ENCODE results near the gene MLLT3. TPM values are rescaled to one million over a fixed set of nuclear protein-coding genes. Genes with fewer than 3 reads are reported as not detected.

The MLLT3 gene
- total RNA-seq, 2 experiments from 2014 or later: 112 to 114 TPM

DNA sequence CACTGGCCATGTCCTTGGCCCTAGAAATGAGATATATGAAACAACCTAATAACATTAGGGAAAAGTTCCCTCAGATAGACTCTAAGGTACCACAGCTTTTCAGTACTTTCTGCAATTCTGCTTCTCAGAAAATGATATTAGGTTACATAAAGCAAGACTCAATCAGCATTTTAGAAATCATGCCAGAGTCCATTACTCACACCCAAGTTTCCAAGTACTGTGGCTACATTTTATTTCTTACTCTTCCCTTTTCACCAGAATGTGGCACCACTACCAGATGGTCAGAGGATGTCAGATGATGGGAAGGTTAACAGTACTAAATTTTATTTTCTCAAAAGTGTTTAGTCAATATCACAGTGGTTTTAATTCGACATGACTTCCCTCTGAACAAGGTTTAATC is 217.2 kb downstream of the MLLT3 start:
- ChIA-PET CTCF (no interaction called here), POLR2A (no interaction called here)
- ATAC-seq (no peak), DNase-seq (no peak)
- peaks cover 56% of the 10 kb centered on the region for H3K4me1 Mint-ChIP-seq (ENCODE audit: low read depth)
- no peaks in the 10 kb centered on the region for H3K27me3 Mint-ChIP-seq (ENCODE audit: low read depth)
- no peak overlapping the region for H3K4me3 Mint-ChIP-seq
- H3K27ac Mint-ChIP-seq: no peak overlapping the region
- no peaks in the 10 kb centered on the region for H3K9me3 Mint-ChIP-seq (ENCODE audit: insufficient read depth)
- peaks cover 84% of the 10 kb centered on the region for H3K36me3 Mint-ChIP-seq (ENCODE audit: low read depth)

- H3K36me3 Mint-ChIP-seq (ENCODE audit: low read depth): peaks cover 86% of the 10 kb centered on the region
Observed at GRCh38 chr9:20404192-20404813, 218.0 kb downstream of the MLLT3 start.

GRCh38 chr9:20403346-20403745 is 219.0 kb downstream of the MLLT3 start:
- no peaks in the 10 kb centered on the region for H3K27me3 Mint-ChIP-seq (ENCODE audit: low read depth)
- H3K36me3 Mint-ChIP-seq (ENCODE audit: low read depth): peaks cover 82% of the 10 kb centered on the region
- peaks cover 58% of the 10 kb centered on the region for H3K4me1 Mint-ChIP-seq (ENCODE audit: low read depth)
- ChIA-PET POLR2A (no interaction called here), CTCF (no interaction called here)
- no peak for DNase-seq
- ATAC-seq: no peak
- no peaks in the 10 kb centered on the region for H3K9me3 Mint-ChIP-seq (ENCODE audit: insufficient read depth)
- peak overlapping the region; percentile 22 for H3K27ac Mint-ChIP-seq
- no peak overlapping the region for H3K4me3 Mint-ChIP-seq

More at GRCh38 chr9:20404192-20404813, 218.0 kb downstream of the MLLT3 start:
- Mint-ChIP-seq H3K27ac (no peak overlapping the region), H3K9me3 (ENCODE audit: insufficient read depth) (no peaks in the 10 kb centered on the region), H3K4me3 (no peak overlapping the region), H3K4me1 (ENCODE audit: low read depth) (peaks cover 58% of the 10 kb centered on the region), H3K27me3 (ENCODE audit: low read depth) (no peaks in the 10 kb centered on the region)
- no peak for ATAC-seq
- no peak for DNase-seq
- ChIA-PET POLR2A (no interaction called here), CTCF (interaction anchor here (0.6 kb wide), 1 partner anchor 121 kb away, joined by 3 read pairs; no protein-coding TSS in a partner anchor)

- DNase-seq: no peak
- Mint-ChIP-seq H3K9me3 (ENCODE audit: insufficient read depth) (no peaks in the 10 kb centered on the region), H3K4me1 (ENCODE audit: low read depth) (peaks cover 55% of the 10 kb centered on the region), H3K4me3 (no peak overlapping the region), H3K27ac (no peak overlapping the region), H3K36me3 (ENCODE audit: low read depth) (peaks cover 76% of the 10 kb centered on the region), H3K27me3 (ENCODE audit: low read depth) (no peaks in the 10 kb centered on the region)
- ChIA-PET CTCF (no interaction called here), POLR2A (no interaction called here)
- no peak for ATAC-seq
Observed at GRCh38 chr9:20402273-20402875, 219.9 kb downstream of the MLLT3 start.

GRCh38 chr9:20398536-20399338 is 223.6 kb downstream of the MLLT3 start:
- DNase-seq: no peak
- Mint-ChIP-seq H3K4me1 (ENCODE audit: low read depth) (peaks cover 64% of the 10 kb centered on the region), H3K27ac (peak overlapping the region; percentile 56), H3K4me3 (no peak overlapping the region), H3K9me3 (ENCODE audit: insufficient read depth) (no peaks in the 10 kb centered on the region), H3K27me3 (ENCODE audit: low read depth) (no peaks in the 10 kb centered on the region), H3K36me3 (ENCODE audit: low read depth) (peaks cover 74% of the 10 kb centered on the region)
- POLR2A ChIA-PET: no interaction called here
- CTCF ChIA-PET: interaction anchor here (1.5 to 1.6 kb wide), 2 partner anchors 13 to 16 kb away, joined by 4 to 5 read pairs; no protein-coding TSS in a partner anchor
- peak; percentile 42 for ATAC-seq

GRCh38 chr9:20397348-20397747 is 225.0 kb downstream of the MLLT3 start:
- CTCF ChIA-PET: interaction anchor here (1.5 to 1.6 kb wide), 2 partner anchors 15 kb away, joined by 4 to 5 read pairs; no protein-coding TSS in a partner anchor
- H3K36me3 Mint-ChIP-seq (ENCODE audit: low read depth): peaks cover 69% of the 10 kb centered on the region
- peaks cover 58% of the 10 kb centered on the region for H3K4me1 Mint-ChIP-seq (ENCODE audit: low read depth)

GRCh38 chr9:20396509-20396908 is 225.8 kb downstream of the MLLT3 start:
- ATAC-seq (no peak), DNase-seq (no peak)
- Mint-ChIP-seq H3K4me3 (no peak overlapping the region), H3K27me3 (ENCODE audit: low read depth) (no peaks in the 10 kb centered on the region), H3K27ac (peak overlapping the region; percentile 22), H3K4me1 (ENCODE audit: low read depth) (peaks cover 52% of the 10 kb centered on the region), H3K36me3 (ENCODE audit: low read depth) (peaks cover 66% of the 10 kb centered on the region), H3K9me3 (ENCODE audit: insufficient read depth) (no peaks in the 10 kb centered on the region)
- ChIA-PET POLR2A (no interaction called here), CTCF (no interaction called here)

More at GRCh38 chr9:20397348-20397747, 225.0 kb downstream of the MLLT3 start:
- Mint-ChIP-seq H3K4me3 (no peak overlapping the region), H3K27ac (no peak overlapping the region), H3K27me3 (ENCODE audit: low read depth) (no peaks in the 10 kb centered on the region), H3K9me3 (ENCODE audit: insufficient read depth) (no peaks in the 10 kb centered on the region)
- ATAC-seq: no peak
- POLR2A ChIA-PET: no interaction called here
- no peak for DNase-seq

DNA sequence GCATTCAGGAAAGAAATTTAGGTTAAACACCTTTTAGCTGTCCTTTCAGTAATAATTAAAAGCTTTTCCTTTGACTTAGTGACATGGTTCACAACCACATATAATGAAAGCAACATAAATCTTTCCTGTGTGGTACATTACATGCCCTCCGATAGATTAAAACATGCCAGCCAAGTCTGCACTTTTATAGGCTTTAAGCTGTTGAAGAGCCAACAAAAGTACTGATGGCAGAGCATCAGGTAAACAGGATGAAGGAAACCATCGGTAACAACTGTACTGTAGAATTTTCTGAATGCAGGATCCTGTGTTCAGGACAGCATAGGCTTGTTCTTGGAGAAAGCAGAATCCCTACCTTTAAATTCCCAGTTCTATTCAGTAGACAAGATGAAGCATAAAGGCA is 226.6 kb downstream of the MLLT3 start:
- ChIA-PET POLR2A (interaction anchor here (0.7 to 0.8 kb wide), 3 partner anchors 13 to 289 kb away, joined by 3 to 4 read pairs (median 4); no protein-coding TSS in a partner anchor), CTCF (interaction anchor here (0.8 to 1.1 kb wide), 4 partner anchors 12 to 209 kb away, joined by 3 to 4 read pairs (median 3); no protein-coding TSS in a partner anchor)
- peaks cover 52% of the 10 kb centered on the region for H3K4me1 Mint-ChIP-seq (ENCODE audit: low read depth)
- no peaks in the 10 kb centered on the region for H3K27me3 Mint-ChIP-seq (ENCODE audit: low read depth)
- no peaks in the 10 kb centered on the region for H3K9me3 Mint-ChIP-seq (ENCODE audit: insufficient read depth)
- H3K4me3 Mint-ChIP-seq: no peak overlapping the region
- DNase-seq (no peak), ATAC-seq (no peak)
- peaks cover 65% of the 10 kb centered on the region for H3K36me3 Mint-ChIP-seq (ENCODE audit: low read depth)
- H3K27ac Mint-ChIP-seq: no peak overlapping the region

GRCh38 chr9:20394969-20395368 is 227.3 kb downstream of the MLLT3 start:
- H3K36me3 Mint-ChIP-seq (ENCODE audit: low read depth): peaks cover 68% of the 10 kb centered on the region
- peaks cover 51% of the 10 kb centered on the region for H3K4me1 Mint-ChIP-seq (ENCODE audit: low read depth)
- no peaks in the 10 kb centered on the region for H3K9me3 Mint-ChIP-seq (ENCODE audit: insufficient read depth)
- H3K27ac Mint-ChIP-seq: no peak overlapping the region
- no peak for DNase-seq
- H3K4me3 Mint-ChIP-seq: no peak overlapping the region
- ChIA-PET CTCF (interaction anchor here (0.8 to 1.2 kb wide), 5 partner anchors 11 to 209 kb away, joined by 3 to 4 read pairs (median 3); no protein-coding TSS in a partner anchor), POLR2A (interaction anchor here (0.7 to 0.8 kb wide), 3 partner anchors 12 to 290 kb away, joined by 3 to 4 read pairs (median 4); no protein-coding TSS in a partner anchor)
- ATAC-seq: no peak
- H3K27me3 Mint-ChIP-seq (ENCODE audit: low read depth): no peaks in the 10 kb centered on the region

DNA sequence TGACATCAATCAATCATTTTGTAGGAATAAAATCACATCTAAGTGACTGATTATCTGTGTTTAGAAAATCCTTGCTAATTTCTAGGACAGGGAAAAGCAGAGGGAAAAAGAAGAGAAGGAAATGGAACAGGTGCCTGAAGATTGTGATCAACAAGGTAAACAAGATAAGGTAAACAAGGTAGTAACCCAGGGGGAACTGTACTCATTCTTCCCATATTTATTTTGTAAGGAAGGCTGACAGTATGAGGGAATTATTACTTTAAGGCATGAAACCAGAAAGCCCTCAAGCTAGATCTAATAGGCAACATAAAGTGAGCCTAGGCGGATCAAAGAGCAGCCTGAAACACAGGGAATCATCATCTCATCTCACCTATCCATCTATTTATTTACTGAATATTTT is 231.1 kb downstream of the MLLT3 start:
- peak overlapping the region; percentile 14 for H3K27ac Mint-ChIP-seq
- no peaks in the 10 kb centered on the region for H3K27me3 Mint-ChIP-seq (ENCODE audit: low read depth)
- DNase-seq (no peak), ATAC-seq (no peak)
- ChIA-PET CTCF (no interaction called here), POLR2A (no interaction called here)
- peaks cover 26% of the 10 kb centered on the region for H3K4me1 Mint-ChIP-seq (ENCODE audit: low read depth)
- H3K4me3 Mint-ChIP-seq: no peak overlapping the region
- peaks cover 70% of the 10 kb centered on the region for H3K36me3 Mint-ChIP-seq (ENCODE audit: low read depth)
- H3K9me3 Mint-ChIP-seq (ENCODE audit: insufficient read depth): no peaks in the 10 kb centered on the region

DNA sequence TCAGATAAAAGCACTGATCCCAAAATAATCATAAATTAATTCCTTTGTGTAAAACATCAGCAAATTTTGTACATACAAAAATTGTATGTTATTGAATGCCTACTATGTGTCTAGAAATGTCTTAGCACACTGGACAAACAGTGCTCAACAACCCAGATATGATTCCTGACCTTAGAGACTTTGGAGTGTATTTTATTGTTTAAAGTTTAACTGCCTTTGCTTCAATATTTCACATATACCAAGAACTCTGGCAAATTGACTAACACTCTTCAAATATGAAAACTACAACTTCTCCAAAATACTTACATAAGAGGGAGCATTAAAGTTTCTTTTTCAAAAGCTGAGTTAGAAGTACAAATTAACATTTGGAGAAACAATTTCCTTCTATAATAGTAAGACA is 231.9 kb downstream of the MLLT3 start:
- ChIA-PET CTCF (no interaction called here), POLR2A (interaction anchor here (0.6 kb wide), 1 partner anchor 216 kb away, joined by 3 read pairs; no protein-coding TSS in a partner anchor)
- Mint-ChIP-seq H3K27ac (no peak overlapping the region), H3K4me3 (no peak overlapping the region), H3K4me1 (ENCODE audit: low read depth) (peaks cover 21% of the 10 kb centered on the region), H3K27me3 (ENCODE audit: low read depth) (no peaks in the 10 kb centered on the region), H3K9me3 (ENCODE audit: insufficient read depth) (no peaks in the 10 kb centered on the region), H3K36me3 (ENCODE audit: low read depth) (peaks cover 69% of the 10 kb centered on the region)
- ATAC-seq (no peak), DNase-seq (no peak)

DNA sequence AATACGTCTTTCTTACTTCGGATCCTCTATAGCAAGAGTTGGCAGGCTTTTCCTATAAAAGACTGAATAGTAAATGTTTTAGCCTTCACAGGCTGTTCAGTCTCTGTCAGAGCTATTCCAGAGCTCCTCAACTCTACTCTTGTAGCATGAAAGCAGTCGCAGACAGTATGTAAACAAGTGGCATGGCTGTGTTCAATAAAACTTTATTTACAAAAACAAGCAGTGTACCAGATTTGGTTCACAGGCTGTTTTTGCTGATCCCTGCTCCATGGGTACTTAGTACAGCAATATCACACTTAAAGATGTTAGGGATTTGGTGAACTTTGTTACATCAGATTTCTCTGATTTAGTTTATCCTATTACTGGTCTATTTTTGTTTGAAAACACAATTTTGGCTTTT is 235.2 kb downstream of the MLLT3 start:
- H3K27me3 Mint-ChIP-seq (ENCODE audit: low read depth): no peaks in the 10 kb centered on the region
- ChIA-PET CTCF (no interaction called here), POLR2A (no interaction called here)
- H3K4me3 Mint-ChIP-seq: no peak overlapping the region
- H3K27ac Mint-ChIP-seq: no peak overlapping the region
- DNase-seq (no peak), ATAC-seq (no peak)
- no peaks in the 10 kb centered on the region for H3K9me3 Mint-ChIP-seq (ENCODE audit: insufficient read depth)
- H3K36me3 Mint-ChIP-seq (ENCODE audit: low read depth): peaks cover 59% of the 10 kb centered on the region
- peaks cover 25% of the 10 kb centered on the region for H3K4me1 Mint-ChIP-seq (ENCODE audit: low read depth)
